Ascending aorta (tissue), 2 donors: ENCODE data around the gene GSPT1. TPM values are rescaled to one million over a fixed set of nuclear protein-coding genes. Genes with fewer than 3 reads are reported as not detected.

ENCODE experiments used
- DNase-seq, 2 donors: peaks; one replicate each; pipeline ENCODE4 v3.0.0-alpha.2; 2019; ENCODE audit warnings: low spot score in 2 of 2
- H3K27ac ChIP-seq, 2 donors: fragments of 200-600 bp; sonication (generic); one replicate each; pipeline ENCODE4 v1.5.1; 2016 to 2017; ENCODE audit warnings: mild to moderate bottlenecking in 1 of 2
- H3K27me3 ChIP-seq: fragments of 200-600 bp; sonication (generic); one replicate; pipeline ENCODE4 v1.5.1; 2017
- H3K36me3 ChIP-seq, 2 donors: fragments of 200-600 bp; sonication (generic); one replicate each; pipeline ENCODE4 v1.5.1; 2016
- H3K4me1 ChIP-seq, 2 donors: fragments of 200-600 bp; sonication (generic); one replicate each; pipeline ENCODE4 v1.5.1; 2016 to 2017; ENCODE audit warnings: mild to moderate bottlenecking in 1 of 2
- H3K4me3 ChIP-seq, 2 donors: fragments of 200-600 bp; sonication (generic); one replicate each; pipeline ENCODE4 v1.5.1; 2016 to 2017; ENCODE audit warnings: mild to moderate bottlenecking in 1 of 2
- H3K9me3 ChIP-seq, 2 donors: fragments of 200-600 bp; sonication (generic); one replicate each; pipeline ENCODE4 v1.5.1; 2016
- intact Hi-C: fragments of 100-400 bp; cut with DNase I; formaldehyde crosslinking; loops from one replicate; pipeline ENCODE4 v1.15.1; 2023
- total RNA-seq: library from RNA; depleted of rRNA; stranded (reverse); fragments of >200 nt; gene quantifications from one replicate; pipeline ENCODE4 v1.1.0, GENCODE V29; 2016
- TF ChIP-seq, protein P1 (sequence below), 3 experiments: fragments of 200-600 bp in 2 of 3; fragments of 450-650 bp in 1 of 3; sonication (generic) in 2 of 3; IDR thresholded peaks; one replicate each; pipeline ENCODE4 v1.5.1; 2016 to 2019; ENCODE audit warnings: antibody characterized with exemption in 3 of 3, mild to moderate bottlenecking in 1 of 3, moderate library complexity in 1 of 3

GSPT1 gene
- total RNA-seq, 1 donor from 2014 or later, result 56.3 TPM

DNA sequence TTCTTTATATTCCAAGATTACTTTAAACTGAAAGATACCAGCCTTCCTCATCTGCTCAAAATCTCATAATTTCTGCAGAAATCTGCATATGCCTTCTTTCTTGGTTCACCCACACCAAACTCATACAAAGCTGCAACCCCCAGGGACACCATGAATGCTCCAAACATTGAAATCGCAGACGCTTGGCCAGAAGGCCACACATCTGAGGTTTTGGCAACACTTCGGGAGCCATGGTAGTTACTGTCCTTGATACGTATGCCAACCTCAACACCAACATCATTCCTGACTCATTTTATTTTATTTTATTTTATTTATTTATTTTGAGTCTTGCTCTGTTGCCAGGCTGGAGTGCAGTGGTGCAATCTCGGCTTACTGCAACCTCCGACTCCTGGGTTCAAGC, 11.8 kb downstream of the GSPT1 start:
- H3K27me3 ChIP-seq, result no peaks in the 10 kb centered on the region
- peaks cover 0 to 7% of the 10 kb centered on the region in 2 donors for H3K36me3 ChIP-seq
- DNase-seq, result no peak
- H3K4me3 ChIP-seq, result no peak overlapping the region
- no peak overlapping the region for H3K27ac ChIP-seq
- H3K9me3 ChIP-seq, result no peaks in the 10 kb centered on the region
- intact Hi-C loops, result no loop called here
- H3K4me1 ChIP-seq, result peaks cover 0 to 7% of the 10 kb centered on the region in 2 donors
- TF ChIP-seq, protein P1, sequence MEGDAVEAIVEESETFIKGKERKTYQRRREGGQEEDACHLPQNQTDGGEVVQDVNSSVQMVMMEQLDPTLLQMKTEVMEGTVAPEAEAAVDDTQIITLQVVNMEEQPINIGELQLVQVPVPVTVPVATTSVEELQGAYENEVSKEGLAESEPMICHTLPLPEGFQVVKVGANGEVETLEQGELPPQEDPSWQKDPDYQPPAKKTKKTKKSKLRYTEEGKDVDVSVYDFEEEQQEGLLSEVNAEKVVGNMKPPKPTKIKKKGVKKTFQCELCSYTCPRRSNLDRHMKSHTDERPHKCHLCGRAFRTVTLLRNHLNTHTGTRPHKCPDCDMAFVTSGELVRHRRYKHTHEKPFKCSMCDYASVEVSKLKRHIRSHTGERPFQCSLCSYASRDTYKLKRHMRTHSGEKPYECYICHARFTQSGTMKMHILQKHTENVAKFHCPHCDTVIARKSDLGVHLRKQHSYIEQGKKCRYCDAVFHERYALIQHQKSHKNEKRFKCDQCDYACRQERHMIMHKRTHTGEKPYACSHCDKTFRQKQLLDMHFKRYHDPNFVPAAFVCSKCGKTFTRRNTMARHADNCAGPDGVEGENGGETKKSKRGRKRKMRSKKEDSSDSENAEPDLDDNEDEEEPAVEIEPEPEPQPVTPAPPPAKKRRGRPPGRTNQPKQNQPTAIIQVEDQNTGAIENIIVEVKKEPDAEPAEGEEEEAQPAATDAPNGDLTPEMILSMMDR (IDR thresholded peaks at IDR 0.05), result no peak

DNA sequence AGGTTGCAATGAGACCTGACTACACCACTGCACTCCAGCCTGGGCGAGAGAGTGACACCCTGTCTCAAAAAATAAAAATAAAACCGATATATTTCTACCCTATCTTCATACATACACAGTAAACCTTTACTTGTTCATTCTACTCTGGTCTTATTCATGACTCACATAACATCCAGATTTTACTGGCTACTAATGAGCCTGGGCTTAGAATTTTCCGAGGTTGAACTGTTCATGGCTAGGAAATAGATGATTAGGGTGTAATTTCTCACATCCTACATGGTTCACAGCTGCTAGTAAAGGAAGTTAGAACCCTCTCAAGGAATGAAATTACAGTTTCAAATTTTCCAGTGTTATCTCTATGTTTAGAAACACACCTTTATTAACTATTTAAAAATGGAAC, 14.7 kb downstream of the GSPT1 start:
- Histone ChIP-seq H3K27ac (no peak overlapping the region), H3K4me3 (no peak overlapping the region), H3K27me3 (no peaks in the 10 kb centered on the region), H3K9me3 (no peaks in the 10 kb centered on the region), H3K4me1 (peaks cover 0 to 13% of the 10 kb centered on the region in 2 donors), H3K36me3 (peaks cover 0 to 7% of the 10 kb centered on the region in 2 donors)
- TF ChIP-seq, protein P1 (IDR thresholded peaks at IDR 0.05), result no peak
- DNase-seq, result no peak
- intact Hi-C loops, result no loop called here

DNA sequence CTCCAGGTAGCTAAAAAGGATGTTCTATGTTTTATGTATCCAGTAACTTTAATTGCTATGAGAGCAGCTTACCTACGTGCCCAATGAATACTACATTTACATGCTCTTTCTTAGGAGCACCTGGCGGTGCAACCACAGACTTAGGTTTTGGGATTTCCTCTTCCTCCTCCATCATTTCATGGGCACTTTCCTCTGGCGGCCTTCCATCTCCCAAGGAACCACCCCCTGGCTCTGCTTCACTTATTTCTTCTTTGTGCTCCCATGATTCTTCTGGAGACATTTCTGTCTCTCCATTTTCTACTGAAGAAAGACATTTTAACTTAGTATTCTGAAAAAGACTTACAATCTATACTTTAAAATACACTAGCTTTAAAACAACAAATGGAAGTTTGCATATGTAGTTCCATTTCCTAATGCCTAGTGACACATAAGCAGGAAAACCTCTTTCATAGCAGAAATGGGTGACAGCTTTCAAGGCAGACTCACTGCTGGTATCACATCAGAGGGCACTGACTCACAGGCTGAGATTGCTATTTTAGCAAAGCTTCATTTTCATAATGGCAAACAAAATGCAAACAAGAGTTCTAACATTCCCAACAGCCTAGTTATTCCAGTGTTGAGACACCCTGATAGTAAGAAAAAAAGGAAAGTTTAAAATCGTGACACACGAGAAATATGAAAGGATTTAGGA, 19.1 kb downstream of the GSPT1 start:
- no peak for DNase-seq
- Histone ChIP-seq H3K27me3 (no peaks in the 10 kb centered on the region), H3K4me1 (peaks cover 0 to 12% of the 10 kb centered on the region in 2 donors), H3K36me3 (peaks cover 22 to 26% of the 10 kb centered on the region in 2 donors), H3K4me3 (no peak overlapping the region), H3K9me3 (no peaks in the 10 kb centered on the region), H3K27ac (peak overlapping the region; percentile 52 to 65)
- intact Hi-C loops, result no loop called here
- TF ChIP-seq, protein P1 (IDR thresholded peaks at IDR 0.05), result no peak

DNA sequence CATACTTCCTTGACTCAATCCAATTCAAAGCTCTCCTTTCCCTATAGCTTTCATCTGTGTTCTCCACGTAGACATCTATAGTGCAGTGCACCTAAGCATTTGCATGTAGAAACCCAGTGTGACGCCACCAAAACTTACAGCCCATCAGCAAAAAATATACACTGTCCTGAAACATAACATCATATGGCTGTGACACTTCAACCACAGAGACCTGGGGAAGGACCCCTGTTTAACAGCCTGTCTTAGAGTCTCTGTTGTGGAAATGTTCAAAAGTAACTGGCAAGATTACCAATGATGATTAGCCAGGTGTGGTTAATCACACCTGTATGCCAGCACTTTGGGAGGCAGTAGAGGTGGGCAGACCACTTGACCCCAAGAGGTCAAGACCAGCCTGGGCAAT, 22.2 kb downstream of the GSPT1 start:
- Histone ChIP-seq H3K36me3 (peaks cover 36 to 53% of the 10 kb centered on the region in 2 donors), H3K4me1 (peaks cover 0 to 12% of the 10 kb centered on the region in 2 donors), H3K27ac (no peak overlapping the region), H3K27me3 (no peaks in the 10 kb centered on the region), H3K4me3 (no peak overlapping the region), H3K9me3 (no peaks in the 10 kb centered on the region)
- DNase-seq, result no peak
- TF ChIP-seq, protein P1 (IDR thresholded peaks at IDR 0.05), result no peak
- intact Hi-C loops, result no loop called here

DNA sequence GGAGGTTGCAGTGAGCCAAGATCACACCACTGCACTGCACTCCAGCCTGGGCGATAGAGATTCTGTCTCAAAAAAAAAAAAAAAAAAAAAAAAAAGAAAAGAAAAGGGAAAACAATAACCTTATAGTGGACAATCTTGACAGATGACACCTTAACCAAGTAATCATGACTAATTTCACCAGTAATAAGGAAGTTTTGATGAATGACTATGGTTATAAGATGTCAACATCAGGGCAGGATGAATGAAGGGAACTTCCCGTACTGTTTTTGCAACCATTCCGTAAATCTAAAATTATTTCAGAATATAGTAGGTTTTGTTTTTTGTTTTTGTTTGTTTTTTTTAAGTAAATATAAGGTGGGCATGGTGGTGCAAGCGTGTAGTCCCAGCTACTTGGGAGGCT, 23.0 kb downstream of the GSPT1 start:
- Histone ChIP-seq H3K4me1 (peaks cover 0 to 12% of the 10 kb centered on the region in 2 donors), H3K36me3 (peaks cover 44 to 61% of the 10 kb centered on the region in 2 donors), H3K9me3 (no peaks in the 10 kb centered on the region), H3K27me3 (no peaks in the 10 kb centered on the region), H3K27ac (no peak overlapping the region), H3K4me3 (no peak overlapping the region)
- intact Hi-C loops, result no loop called here
- TF ChIP-seq, protein P1 (IDR thresholded peaks at IDR 0.05), result no peak
- no peak for DNase-seq
